HG02610 (cell line): ENCODE results near the gene MN1.

Source experiments
- ATAC-seq: cut with Tn5 transposase; IDR thresholded peaks from one replicate; pipeline ENCODE4 v1.9.1; 2021; ENCODE audit warnings: mild to moderate bottlenecking, moderate library complexity; ENCODE audit not compliant: unreplicated experiment

Gene MN1

DNA sequence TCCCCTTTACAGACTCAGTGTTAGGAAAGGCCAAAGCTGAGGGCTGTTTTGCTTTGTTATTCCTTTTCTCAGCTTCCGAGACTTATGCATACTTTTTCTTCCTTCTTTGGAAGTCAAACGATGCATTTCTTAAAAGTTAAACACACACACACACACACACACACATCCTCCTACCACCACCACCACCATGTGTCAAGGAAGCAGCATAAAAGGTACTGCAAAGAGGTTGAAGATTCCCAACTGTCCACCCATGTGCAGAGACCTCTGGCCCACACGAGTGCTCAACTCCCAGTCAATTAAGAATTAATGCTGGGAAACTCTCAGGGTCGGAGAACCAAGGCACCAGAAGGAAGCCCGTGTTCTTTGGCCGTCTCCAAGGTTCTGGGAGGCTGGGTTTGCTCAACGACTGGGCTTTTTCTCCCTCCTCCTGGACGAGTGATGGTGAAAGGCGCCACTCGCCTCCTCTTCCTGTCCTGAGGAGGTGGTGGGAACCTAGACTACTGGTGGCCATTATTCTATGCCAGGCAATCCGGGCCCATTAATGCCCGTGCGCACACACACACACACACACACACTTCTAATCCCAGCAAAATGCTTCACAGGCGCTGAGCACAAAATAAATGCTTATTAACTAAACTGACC is 15.1 kb downstream of the MN1 start:
- no peak for ATAC-seq

DNA sequence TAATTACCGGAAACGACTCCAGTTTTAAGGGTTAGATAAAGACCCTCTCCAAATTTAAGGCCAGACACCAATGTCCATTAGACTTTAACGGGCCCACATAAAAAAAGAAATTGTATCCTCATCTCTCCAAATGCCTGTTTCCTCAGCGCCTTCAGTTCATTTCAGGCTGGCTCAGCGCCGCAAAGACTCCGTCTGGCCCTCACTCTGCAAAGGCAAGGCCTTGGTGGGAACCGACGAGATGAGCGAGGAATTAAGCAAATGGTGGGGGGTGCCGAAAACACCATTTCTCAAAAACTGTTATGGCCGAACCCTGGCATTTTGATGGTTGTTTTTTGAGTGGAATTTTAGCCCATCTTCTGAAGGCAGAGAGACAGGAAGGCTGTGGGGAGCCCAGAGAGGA is 15.7 kb downstream of the MN1 start:
- no peak for ATAC-seq

DNA sequence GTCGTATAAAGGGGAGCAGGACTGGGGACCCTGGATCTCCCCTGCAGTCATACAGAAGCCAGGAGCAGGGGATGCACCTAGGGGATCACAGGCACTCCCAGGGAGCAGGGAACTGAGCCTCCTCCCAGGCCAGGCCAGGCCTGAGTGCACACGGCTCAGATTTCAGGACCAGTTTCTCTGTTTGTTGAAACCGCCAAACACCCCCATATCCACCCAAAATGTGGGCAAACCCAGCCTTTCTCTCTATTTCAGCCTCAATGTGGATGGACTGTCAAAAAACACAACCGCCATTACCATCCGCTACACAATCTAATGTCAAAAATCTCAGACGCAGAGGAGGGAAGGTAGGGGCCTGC is 17.5 kb downstream of the MN1 start:
- no peak for ATAC-seq

DNA sequence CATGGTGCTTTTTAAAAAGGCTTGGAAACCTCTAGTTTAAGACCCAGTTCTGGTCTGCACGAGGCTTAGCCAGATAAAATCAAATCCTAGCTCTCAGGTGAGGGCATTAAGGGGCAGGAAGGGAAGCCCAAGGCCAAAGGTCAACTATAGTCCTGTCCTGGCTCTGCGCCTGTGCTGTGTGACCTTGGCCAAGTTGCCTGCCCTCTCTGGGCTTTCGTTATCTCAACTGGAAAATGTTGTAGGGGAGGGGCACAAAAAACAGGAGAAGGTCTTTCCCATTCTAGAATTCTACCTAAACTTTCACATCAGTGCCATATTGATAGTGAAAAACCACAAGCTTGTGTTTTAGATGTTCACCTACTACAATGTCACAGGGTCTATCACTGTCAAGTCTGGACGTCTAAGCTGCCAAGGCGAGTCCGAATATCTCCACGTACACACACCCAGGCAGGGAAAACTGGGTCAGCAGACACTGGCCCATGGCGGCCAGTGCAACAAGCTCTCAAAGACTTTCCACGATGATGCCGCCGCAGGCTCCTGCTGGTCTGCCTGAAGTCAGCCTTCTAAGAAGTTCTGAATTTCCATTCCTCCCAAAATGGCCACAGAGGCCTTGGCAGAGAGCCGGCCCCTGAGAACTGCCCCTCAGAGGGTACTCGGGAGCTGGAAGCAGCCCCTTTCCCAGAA is 18.0 kb downstream of the MN1 start:
- ATAC-seq = no peak

DNA sequence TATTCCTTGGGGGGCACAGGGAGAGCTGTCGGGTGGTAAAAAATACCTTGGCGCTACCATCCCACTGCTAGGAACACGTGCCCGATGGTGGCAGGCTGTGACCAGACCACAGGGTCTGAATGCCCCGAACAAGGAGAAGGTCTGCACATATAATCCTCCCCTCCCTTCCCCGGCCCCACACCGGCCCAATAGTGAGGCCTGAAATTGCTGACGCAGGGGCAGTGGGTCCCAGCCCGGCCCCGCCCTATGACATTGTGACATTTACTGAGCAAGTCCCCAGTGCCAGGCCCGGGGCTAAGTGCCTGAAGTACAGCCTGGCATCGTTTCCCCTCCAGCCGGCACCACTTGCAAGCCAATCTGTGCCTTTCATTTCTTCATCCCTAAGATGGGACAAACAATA is 19.5 kb downstream of the MN1 start:
- no peak for ATAC-seq

DNA sequence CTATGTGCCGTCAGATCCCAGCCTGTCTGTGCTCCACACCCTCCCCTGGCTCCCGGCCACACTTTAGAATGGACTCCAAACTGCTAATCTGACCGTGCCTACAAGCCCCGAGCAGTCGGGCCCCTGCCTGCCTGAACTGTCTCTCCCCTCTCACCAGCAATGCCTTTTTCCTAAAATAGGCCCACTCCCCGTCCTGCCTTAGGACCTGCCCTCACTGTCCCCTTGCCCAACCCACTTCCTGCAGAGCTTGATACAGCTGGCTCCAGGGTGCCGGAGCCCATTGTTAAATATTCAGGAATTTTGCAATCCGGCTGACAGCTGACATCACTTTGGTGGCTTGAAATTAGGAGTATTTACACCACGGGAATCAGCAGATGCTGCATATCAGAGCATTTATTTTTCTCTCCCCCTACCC is 21.4 kb downstream of the MN1 start:
- no peak for ATAC-seq

DNA sequence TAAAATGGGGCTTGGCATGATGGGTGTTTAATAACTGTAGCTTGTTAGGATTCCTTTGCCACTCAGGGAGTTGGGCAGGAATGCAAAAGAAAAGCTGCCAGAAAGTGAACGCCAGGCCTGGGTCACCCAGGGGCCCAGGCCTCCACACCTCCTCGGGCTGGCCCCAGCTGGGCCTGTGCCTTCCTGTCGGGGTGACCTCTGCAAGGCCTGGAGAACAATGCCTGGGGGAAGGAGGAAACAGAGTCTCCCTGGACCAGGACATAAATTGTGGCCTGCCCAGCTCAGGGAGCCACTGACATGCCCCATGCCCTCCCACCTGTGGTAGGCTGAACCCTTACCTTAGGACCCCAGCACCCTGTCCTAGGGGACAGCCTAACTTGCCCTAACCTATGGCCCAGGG is 21.9 kb downstream of the MN1 start:
- no peak for ATAC-seq

DNA sequence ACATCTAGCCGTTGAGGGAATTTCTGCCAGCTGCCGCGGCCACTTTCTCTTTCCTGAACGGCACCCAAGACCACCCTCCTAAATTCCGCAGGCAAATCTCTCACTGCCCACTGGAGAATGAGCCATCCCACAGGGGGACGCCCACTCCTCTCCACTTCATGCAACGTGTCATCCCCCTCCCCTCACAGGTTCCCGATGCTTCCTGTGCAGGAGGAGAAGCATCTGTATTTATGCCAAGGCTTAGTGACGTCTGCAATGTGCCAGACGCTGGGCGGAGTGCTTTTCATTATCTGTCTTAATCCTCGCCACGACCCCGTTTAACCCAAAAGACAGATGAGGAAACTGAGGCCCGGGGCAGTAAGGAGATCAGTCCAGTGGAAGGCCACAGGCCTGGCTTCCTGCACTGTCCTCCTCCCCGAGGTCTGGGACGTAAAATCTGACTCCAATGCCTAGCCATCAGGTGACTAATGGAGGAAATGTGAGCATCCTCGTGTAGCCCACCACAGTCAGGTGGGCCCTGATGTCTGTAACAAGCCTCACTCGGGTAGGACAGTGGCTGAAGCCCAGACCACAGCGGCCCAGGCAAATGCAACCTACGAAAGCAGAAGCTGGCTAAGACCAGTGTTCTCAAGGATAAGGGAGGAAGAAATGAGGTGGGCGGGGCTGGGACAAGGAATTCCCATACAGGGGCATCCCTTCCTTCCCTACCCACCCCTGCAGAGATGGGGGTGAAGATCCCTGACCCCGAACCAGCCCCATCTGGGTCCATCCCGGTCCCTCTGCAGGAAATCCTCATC is 23.1 kb downstream of the MN1 start:
- no peak for ATAC-seq

DNA sequence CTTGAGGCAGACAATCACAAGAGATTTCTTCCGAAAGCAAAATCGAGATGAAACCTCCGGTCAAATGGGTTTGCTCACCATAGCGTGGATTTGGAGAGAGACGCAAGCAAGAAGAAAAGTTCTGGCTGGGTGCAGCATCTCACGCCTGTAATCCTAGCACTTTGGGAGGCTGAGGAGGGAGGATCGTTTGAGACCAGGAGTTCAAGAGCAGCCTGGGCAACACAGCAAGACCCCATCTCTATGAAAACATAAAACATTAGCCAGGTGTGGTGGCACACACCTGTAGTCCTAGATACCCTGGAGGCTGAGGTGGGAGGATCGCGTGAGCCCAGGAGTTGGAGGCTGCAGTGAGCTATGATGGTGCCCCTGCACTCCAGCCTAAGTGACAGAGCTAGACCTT is 24.4 kb downstream of the MN1 start:
- ATAC-seq = no peak

DNA sequence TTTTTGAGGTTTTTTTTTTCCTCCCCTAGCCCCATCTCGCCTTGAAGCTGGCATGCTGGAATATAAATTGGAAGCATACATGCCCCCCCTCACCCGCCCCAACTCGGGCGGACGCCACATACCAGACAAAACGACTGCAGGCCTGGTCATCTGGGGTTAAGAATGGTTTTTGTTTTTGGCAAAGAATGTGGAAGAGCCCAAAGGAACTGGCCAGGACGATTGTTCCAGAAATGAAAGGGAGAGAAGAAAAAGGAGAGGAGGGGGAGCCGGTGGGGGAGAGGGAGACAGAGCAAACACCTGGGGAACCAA is 25.0 kb downstream of the MN1 start:
- no peak for ATAC-seq

DNA sequence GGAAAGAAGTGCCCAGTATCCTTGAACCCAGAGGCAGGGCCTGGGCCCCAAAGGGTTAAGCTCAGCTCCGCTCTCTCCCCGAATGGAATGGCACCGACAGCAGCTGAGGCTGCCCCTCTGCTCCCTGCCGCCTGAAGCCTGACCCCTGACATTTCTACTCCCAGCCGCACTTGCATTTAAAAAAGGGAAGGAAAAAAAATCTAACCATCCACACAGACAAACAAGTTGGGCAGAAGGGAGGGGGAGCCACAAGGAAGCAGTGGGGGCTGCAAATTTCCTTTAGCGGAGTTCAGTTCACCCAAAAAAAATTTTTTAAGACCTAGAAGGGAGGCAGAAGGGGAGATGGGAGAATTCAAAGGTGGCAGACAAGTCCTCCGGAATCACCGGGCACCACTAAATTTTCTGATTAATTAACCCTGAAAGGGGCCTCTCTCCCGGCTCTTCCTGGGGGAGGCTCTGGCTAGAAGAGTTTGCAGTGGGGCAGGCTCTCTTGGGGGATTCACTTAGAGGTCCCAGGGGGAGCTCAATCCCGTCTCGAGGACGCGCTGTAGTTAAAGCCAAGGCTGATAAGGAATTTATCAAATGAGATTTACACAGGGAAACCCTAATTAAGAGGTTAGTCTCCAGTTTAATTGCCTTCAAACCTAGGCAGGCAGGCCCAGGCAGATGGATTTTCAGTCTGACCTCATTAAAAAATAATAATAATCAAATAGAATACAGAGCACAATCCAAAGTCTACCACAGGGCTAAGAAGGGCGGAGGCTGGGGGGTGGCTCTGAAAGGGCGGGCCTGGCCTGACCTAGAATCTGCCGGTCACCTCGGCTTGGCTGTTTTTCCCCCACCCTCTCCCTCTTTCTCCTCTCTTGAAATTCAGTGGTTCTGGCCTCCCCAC is 25.6 kb downstream of the MN1 start:
- no peak for ATAC-seq

DNA sequence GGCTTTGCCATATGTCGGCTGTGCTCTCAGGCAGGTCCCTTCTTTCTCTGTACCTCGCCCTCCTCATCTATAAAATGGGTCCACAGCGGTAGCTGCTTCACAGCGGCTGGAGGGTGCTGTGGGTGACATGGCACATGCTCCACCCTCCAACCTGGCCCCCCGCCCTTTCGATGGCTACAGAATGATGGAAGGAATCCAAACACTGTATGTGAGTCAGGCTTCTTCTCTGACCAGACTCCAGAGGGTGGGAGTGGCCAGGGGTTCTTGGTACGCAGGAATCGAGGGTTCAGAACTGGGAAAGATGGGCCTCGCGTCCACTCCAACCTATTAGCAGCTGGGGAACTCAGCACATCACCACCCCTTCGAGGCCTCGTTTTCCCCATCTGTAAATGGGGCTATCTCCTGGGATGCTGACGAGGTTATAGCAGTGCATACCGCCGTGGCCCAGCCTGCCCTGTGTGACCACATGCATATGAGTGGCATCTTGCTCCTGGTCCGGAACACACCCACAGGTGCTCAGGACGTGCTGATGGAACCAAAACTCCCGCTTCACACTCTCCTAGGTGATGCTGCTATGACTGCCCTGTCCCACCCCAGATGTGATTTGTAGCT is 26.4 kb downstream of the MN1 start:
- ATAC-seq = no peak

DNA sequence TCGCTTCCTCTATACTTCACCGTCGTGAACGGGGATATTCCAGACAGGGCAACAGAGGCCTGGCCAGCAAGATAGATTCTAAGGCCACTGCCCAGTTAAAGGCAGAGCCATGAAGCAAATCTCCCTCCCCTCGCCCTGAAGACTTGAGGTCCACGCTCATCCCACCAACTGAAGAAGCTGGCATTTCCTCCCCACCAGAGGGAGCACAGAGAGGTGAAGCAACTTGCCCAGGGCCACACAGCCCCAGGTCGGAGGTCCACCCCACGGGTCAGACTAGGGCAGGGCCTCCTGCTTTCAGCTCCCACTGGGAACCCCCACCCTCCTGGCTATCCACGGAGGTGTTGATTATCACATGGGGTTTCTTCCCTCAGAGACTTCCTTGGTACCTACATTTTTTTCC is 27.4 kb downstream of the MN1 start:
- ATAC-seq = no peak

DNA sequence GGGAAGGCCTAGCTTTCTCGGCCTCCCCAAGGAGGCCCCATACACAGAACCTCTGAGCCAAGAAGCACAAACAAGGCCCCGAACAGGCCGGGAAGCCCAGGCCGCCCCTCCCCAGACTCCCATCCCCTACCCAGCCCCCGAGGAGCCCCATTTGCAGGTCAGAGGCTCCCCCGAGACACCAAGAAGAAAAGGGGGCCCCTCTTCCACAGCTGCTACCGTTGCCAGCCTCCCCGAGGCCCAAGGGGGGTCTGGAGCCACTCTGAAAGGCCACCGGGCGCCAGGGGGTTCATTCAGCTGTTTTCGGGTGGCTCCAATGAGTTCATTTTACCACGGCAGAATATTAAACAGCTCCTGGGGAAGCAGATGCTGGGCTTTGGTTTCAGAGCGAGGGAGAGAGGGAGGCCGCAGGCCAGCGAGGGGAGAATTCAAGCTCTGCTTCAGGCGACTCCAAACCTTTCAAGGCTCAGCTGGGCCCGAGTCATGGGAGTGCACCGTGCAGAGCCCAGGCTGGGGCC is 28.5 kb downstream of the MN1 start:
- no peak for ATAC-seq

DNA sequence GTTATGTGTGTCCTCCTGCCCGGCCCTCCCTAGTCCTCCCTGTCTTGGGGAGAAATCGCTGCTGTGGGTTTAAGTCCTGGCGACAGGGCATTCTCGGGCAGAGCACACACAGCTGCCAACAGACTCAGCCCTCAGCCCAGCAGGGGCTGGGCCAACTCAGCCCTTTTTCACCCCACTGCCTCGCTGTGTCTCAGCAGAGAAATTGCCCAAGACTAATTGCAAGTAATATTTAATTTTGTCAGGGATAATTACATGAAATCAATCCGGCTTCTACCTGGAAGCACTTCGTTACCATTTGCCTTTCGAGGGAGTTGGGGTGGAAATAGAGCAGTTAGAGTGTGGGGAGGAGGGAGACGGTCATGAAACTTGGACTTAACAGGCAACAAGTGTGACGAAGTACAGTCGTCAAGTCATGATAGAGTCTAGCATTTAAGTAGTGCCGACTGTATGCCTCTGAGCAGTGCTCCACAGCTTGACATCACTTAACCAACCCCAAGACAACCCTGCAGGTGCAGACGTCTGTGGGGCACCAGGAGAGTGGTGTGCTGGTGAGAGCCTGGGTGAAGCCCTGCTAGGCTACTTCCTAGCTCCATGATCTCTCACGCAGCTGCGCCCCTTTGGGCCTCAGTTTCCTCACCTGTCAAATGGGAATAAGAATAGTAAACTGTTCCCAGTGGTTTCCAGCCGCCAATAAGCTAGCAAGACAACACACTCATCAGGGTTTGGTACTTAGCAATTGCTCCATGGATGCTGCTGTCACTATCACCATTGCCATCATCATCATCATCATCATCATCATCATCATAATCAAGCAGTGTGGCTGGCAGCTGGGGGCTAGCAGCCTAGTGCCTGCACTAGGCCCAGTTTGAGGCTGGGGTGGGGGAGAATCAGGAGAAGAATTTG is 29.2 kb downstream of the MN1 start:
- ATAC-seq = no peak

DNA sequence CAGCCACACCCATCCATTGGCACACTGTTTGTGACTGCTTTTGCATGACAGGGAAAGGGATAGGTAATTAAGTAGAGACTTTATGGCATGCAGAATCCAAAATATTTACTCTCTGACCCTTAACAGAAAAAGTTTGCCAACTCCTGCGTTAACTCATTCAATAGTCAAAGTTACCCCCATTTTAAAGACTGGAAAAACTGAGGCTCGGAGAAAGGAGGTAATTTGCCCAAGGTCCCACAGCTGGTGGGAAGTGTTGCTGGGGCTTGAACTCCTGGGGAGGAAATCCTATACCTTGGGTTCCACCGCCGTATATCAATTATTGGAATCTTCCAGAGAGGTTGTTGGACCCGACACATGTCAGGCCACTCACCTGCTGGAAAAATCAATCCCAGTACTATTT is 29.9 kb downstream of the MN1 start:
- ATAC-seq = no peak

DNA sequence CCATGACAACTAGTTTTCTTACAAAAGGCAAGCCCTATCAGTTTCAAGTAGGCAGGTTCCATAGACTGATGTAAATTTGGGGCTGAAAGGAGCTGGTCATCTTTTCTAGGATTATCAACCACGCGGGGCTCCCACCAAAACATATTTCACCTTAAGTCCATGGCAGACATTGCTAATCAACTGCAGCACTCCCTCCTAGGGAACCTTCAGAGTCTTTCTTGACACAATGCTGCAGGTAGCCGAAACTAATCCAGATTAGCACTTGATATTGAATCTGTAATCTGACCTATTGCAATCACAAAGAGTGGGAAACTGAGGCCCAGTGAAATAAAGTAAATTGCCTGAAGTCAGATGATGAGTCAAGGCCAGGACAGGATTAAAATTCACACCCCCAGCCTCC is 32.5 kb downstream of the MN1 start:
- no peak for ATAC-seq

DNA sequence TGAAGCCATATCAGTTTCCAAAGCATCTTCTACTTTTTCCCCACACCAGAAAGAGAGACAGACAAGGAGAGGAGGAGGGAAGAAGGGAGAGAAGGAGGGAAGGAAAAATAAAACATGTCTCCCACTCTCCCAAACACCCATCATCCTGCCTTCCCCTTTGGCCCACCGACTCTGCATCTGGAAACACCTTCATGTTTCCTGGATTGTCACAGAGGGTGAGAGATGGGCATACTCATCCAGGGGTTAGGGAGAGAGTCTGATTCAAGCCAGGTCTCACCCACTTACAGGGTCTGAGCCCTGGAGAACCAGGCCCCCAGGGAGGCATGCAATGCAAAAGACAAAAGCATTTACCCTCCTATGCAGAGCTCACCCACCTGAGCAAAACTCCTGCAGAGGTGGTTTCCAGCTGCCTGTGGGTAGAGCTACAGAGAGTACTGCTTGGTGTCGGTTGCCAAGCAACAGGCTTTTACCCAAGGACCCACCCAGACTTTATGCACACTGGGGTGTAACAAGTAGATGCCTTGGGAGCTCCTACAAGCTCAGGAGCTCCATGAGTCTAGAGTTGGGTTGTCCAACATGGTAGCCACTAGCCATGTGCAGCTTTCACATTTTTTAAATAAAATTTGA is 33.4 kb downstream of the MN1 start:
- no peak for ATAC-seq

DNA sequence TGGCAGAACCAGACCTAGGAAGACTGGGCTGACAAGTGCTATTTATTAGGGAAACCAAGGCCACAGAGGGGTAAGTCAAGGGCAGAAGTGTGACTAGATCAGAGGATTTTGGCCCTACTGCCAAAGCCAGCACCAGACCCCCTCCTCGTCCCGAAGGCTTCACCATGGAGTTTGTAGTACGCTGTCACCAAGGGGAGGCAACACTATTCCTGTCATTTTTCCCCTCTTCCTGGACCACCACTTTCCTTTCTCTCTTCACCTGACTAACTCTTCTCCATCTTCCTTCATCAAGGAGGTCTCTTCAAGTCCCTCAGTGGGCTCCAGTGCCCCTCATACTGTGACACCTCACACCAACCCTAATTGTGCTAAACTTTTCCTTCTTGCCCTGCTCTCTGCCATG is 34.9 kb downstream of the MN1 start:
- ATAC-seq = no peak
